ENCODE measurements around the gene SKI. TPM values are rescaled to one million over a fixed set of nuclear protein-coding genes. Genes with fewer than 3 reads are reported as not detected.
A peak's percentile ranks its signal among the peaks of the same experiment; 100 is the strongest.

Gene SKI
- total RNA-seq, 3 donors from 2014 or later: 43.8 to 45.2 (median 44.7) TPM

DNA sequence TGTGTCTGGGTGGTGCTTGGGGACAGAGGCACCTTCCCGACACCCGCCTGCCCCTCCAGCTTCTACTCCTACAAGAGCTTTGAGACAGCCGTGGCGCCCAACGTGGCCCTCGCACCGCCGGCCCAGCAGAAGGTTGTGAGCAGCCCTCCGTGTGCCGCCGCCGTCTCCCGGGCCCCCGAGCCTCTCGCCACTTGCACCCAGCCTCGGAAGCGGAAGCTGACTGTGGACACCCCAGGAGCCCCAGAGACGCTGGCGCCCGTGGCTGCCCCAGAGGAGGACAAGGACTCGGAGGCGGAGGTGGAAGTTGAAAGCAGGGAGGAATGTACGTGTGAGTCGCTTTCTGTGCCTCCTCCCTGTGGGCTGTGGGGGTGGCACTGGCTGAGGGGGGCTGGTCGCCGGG is 75.7 kb downstream of the SKI start:
- Mint-ChIP-seq H3K4me3 (no peak overlapping the region), H3K4me1 (ENCODE audit: low read depth) (peaks cover 34% of the 10 kb centered on the region)

DNA sequence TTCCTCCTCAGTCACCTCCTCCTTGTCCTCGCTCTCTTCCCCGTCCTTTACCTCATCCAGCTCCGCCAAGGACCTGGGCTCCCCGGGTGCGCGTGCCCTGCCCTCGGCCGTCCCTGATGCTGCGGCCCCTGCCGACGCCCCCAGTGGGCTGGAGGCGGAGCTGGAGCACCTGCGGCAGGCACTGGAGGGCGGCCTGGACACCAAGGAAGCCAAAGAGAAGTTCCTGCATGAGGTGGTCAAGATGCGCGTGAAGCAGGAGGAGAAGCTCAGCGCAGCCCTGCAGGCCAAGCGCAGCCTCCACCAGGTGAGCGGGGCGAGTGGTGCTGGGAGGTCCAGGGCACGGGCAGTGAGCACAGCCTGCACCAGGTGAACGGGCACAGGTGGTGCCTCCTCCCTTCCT is 76.2 kb downstream of the SKI start:
- Mint-ChIP-seq H3K4me3 (no peak overlapping the region), H3K36me3 (ENCODE audit: insufficient read depth) (peaks cover 27% of the 10 kb centered on the region), H3K4me1 (ENCODE audit: low read depth) (peaks cover 29% of the 10 kb centered on the region), H3K9me3 (no peaks in the 10 kb centered on the region), H3K27me3 (ENCODE audit: low read depth) (no peaks in the 10 kb centered on the region)
- ATAC-seq: no peak
- DNase-seq: no peak

More for the DNA sequence above, 75.7 kb downstream of the SKI start:
- no peaks in the 10 kb centered on the region for H3K27me3 Mint-ChIP-seq (ENCODE audit: low read depth)
- peaks cover 27% of the 10 kb centered on the region for H3K36me3 Mint-ChIP-seq (ENCODE audit: insufficient read depth)
- ATAC-seq: no peak
- no peak for DNase-seq
- no peaks in the 10 kb centered on the region for H3K9me3 Mint-ChIP-seq

DNA sequence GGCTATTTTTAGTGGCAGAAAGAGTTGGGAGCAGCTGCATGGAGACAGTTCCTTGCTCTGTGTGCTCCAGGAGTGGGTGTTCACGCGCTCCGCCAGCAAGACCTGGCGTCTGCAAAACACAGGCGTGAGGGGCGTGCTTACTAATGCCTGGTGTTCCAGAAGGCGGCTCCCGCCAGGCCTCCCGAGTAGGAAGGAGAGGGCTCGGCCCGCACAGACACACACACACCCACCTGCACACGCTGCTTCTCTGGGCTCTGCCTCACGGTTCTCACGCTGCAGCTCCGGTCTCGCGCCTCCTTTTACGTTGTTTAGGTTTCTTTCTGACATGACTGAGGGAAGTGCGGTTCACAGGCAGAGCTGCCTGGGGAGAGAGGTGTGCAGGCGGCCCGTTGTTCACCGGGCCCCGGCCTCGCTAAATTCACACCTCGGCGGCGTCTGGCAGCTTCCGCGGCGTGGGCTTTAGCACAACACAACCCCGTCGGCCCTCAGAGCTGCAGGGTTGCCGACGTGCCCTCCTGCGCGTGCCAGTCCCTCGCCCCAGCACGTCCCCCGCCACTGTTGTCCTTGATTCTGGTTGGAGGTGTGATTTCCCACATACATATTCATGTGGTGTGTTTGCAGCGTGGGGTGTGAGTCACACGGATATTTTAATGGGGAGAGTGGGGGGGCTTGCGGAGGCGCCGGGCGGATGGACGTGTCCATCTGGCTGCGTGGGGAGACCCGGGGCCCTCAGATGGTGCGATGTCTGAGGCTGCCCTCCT is 77.0 kb downstream of the SKI start:
- H3K36me3 Mint-ChIP-seq (ENCODE audit: insufficient read depth): peaks cover 27% of the 10 kb centered on the region
- no peak for ATAC-seq
- no peak for DNase-seq
- peaks cover 20% of the 10 kb centered on the region for H3K4me1 Mint-ChIP-seq (ENCODE audit: low read depth)
- H3K4me3 Mint-ChIP-seq: no peak overlapping the region
- no peaks in the 10 kb centered on the region for H3K9me3 Mint-ChIP-seq
- no peaks in the 10 kb centered on the region for H3K27me3 Mint-ChIP-seq (ENCODE audit: low read depth)

DNA sequence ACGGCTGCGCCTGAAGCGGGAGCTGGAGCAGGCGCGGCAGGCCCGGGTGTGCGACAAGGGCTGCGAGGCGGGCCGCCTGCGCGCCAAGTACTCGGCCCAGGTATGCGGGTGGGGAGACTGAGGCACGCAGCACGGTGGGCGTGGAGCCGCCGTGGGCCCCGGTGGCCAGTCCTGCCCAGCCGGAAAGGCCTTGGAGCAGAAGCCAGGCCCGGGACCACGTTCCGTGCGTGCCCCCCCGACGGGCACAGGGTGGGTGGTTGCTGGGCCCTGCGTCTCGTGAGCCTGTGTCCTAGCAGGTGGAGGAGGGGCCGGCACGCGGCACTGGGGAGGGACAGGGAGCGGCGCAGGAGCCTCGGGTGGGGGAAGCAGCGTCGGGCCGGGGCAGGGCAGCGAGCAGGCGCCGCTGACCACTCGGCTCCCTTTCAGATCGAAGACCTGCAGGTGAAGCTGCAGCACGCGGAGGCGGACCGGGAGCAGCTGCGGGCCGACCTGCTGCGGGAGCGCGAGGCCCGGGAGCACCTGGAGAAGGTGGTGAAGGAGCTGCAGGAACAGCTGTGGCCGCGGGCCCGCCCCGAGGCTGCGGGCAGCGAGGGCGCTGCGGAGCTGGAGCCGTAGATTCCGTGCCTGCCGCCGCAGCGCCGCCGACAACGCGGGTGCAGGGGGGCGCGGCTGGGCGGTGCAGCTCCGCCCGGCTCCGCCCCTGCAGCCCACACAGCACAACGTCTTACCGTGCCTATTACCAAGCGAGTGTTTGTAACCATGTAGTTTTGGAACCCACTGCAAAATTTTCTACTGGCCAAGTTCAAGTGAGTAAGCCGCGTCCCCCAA is 78.2 kb downstream of the SKI start:
- ATAC-seq (no peak), DNase-seq (no peak)
- no peak overlapping the region for H3K4me3 Mint-ChIP-seq
- H3K27me3 Mint-ChIP-seq (ENCODE audit: low read depth): no peaks in the 10 kb centered on the region
- no peaks in the 10 kb centered on the region for H3K9me3 Mint-ChIP-seq
- H3K4me1 Mint-ChIP-seq (ENCODE audit: low read depth): peaks cover 12% of the 10 kb centered on the region
- peaks cover 27% of the 10 kb centered on the region for H3K36me3 Mint-ChIP-seq (ENCODE audit: insufficient read depth)

DNA sequence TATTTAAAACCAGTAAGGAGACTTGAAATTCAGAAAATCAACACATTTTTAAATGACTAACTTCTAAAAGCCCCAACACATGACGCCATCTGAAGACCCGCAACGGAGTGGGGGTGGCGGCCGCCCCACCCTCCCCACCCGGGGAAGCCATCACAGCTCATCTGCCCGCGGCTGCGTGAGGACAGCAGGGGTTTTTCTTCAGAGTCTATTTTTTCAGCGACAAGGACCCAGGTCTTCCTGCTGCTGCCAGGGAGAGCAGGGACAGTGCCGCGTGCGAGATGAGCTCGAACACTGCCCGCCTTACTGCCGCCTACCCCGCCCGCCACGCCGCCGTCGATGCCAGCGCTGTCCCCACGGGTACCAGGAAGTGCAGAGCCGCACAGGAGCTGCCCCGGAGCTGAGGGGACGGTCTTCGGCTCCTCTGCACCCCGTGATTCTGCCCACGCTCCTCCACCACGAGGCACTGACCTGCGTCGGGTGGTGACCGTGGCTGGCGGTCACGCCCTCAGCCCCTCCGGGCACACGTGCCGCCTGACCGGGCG is 79.0 kb downstream of the SKI start:
- peaks cover 6% of the 10 kb centered on the region for H3K4me1 Mint-ChIP-seq (ENCODE audit: low read depth)
- H3K4me3 Mint-ChIP-seq: no peak overlapping the region
- H3K36me3 Mint-ChIP-seq (ENCODE audit: insufficient read depth): peaks cover 27% of the 10 kb centered on the region
- DNase-seq (no peak), ATAC-seq (no peak)
- H3K9me3 Mint-ChIP-seq: no peaks in the 10 kb centered on the region
- no peaks in the 10 kb centered on the region for H3K27me3 Mint-ChIP-seq (ENCODE audit: low read depth)

DNA sequence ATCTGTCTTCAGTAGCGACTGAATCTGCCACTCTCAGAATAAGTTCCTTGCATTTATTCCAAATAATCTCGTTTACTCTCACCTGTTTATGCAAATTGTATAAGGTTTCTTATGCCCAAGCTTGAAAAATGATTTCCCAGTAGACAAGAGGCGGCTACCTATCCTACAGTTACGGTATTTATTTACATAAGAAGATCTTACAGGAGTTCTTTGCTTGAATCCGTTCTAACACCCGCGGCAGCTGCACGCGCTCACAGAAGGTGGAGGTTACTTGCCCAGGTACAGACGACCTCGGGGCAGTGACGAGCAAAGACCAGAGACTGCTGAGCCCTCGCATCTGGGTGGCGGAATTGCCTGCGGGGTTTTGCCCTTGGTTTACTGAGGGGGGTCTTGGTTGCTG is 79.9 kb downstream of the SKI start:
- Mint-ChIP-seq H3K4me3 (no peak overlapping the region), H3K9me3 (no peaks in the 10 kb centered on the region), H3K27me3 (ENCODE audit: low read depth) (no peaks in the 10 kb centered on the region), H3K36me3 (ENCODE audit: insufficient read depth) (peaks cover 27% of the 10 kb centered on the region), H3K4me1 (ENCODE audit: low read depth) (peaks cover 2% of the 10 kb centered on the region)
- no peak for DNase-seq
- no peak for ATAC-seq

DNA sequence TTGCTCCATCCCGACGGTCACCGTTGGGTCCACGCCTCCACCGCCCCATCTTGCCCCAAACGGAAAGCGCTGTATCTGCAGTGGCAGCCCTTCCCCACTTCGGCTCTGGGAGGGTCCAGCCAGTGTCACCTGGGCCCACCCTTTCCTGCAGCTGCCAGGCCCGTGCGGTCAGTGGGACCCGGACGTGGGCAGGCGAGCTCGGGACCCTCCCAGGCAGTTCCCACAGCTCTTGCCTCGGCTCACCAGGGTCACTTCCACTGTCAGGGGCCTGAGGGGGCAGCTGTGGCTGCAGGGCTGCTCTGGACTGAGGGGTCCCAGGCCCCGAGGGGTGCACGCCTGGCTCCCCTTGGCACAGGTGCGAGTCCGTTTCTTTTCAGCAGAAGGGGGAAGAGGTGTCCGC is 80.7 kb downstream of the SKI start:
- Mint-ChIP-seq H3K27me3 (ENCODE audit: low read depth) (no peaks in the 10 kb centered on the region), H3K9me3 (no peaks in the 10 kb centered on the region), H3K4me3 (no peak overlapping the region), H3K36me3 (ENCODE audit: insufficient read depth) (peaks cover 27% of the 10 kb centered on the region), H3K4me1 (ENCODE audit: low read depth) (peaks cover 6% of the 10 kb centered on the region)
- no peak for DNase-seq
- no peak for ATAC-seq

DNA sequence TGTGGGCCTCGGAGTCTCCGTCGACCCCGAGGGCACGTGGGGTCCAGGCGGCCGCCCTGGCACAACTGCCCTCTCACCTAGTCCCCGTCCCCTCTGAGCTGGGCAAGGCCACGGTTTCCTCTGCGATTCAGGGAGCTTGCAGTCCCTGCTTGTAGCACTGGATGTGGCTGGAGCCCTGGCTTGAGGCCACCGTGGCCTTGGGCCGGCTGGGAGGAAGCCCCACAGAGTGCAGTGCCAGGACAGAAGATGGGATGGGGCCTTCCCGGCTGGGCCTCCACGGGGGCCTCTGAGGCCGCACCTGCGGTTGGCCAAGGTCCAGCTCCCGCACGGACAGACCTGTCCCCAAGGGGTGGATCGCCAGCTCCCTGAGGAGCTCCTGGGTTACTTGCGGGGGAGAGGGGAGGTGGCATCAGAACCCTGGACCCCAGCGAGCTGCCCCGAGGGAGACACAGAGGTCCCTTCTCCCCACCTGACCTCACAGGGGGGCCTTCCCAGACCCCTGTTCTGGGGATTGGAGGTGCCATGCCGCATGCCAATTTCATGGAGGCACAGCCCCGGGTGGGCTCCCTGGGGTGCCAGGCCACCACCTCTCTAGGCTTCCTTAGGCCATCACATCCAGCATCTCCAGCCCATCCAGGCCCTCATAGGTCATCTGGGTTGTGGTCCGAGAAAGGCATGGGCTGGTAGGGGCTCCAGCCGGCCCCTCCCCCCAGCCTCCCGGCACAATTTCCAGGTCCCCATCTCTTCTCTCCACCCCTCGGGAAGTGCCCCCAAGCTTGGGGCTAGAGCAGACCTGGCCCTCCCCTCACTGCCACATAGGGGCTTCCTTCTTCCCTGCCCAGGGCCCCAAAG is 82.4 kb downstream of the SKI start:
- Mint-ChIP-seq H3K4me3 (no peak overlapping the region), H3K9me3 (no peaks in the 10 kb centered on the region), H3K36me3 (ENCODE audit: insufficient read depth) (peaks cover 18% of the 10 kb centered on the region), H3K4me1 (ENCODE audit: low read depth) (peaks cover 9% of the 10 kb centered on the region), H3K27me3 (ENCODE audit: low read depth) (no peaks in the 10 kb centered on the region)
- DNase-seq (no peak), ATAC-seq (no peak)

DNA sequence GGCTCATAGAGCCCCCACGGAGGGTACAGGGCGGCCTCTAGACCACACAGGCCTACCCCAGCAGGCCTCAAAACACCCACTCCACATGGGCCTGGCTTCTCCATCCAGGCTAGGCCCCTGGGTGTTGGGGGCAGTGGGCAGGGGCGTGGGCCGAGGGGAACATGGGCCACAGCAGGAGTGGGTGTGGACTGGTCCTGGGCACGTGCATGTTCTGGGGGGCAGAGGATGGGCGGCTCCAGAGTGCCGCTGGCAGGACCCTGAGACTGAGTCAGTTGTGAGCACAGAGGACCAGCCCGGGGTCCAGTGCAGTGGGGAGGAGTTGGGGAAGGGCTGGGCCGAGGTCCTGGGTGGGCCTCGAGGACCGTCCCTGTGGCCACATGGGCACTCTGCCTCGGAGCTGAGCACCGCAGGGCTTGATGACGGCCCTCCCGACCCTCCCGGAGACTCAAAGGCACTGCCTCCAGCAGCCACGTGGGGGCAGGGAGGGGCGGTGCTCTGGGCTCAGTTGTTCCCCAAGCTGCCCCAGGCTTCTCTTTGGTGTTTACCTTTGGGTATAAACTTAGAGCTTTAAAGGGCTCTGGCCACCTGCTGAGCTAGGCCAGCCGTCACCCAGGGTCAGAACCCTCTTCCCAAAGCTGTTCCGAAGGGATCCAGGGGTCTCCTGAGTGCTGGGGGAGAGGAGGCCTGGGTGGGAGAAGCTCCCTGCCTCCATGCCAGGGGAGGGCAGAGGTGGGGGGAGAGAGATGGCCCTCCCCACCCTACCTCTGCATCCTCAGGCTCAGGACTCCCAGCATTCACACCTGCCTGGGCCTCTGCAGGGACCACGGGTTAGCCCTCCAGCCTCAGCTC is 83.3 kb downstream of the SKI start:
- peaks cover 15% of the 10 kb centered on the region for H3K36me3 Mint-ChIP-seq (ENCODE audit: insufficient read depth)
- H3K9me3 Mint-ChIP-seq: no peaks in the 10 kb centered on the region
- DNase-seq: peak; percentile 51
- peaks cover 11% of the 10 kb centered on the region for H3K4me1 Mint-ChIP-seq (ENCODE audit: low read depth)
- ATAC-seq: peak; percentile 52 to 65
- no peaks in the 10 kb centered on the region for H3K27me3 Mint-ChIP-seq (ENCODE audit: low read depth)
- H3K4me3 Mint-ChIP-seq: no peak overlapping the region

DNA sequence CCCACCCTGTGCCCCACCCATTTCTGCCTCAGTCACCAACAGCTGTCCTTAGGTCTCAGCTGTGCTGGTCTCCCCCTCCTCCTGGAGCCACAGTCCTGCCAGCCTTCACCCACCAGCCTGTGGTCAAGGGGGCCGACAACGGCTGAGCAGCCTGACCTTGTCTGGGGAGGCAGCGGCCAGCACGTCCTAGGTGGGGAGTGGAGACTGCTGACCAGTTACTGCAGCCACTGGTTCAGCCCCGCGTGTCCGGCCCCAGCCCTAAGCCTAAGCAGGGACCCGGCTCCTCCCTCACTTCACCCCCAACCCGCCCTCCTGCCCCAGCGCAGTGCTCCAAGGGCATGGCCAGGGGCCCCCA is 84.0 kb downstream of the SKI start:
- DNase-seq: no peak
- no peaks in the 10 kb centered on the region for H3K9me3 Mint-ChIP-seq
- no peak for ATAC-seq
- peaks cover 12% of the 10 kb centered on the region for H3K36me3 Mint-ChIP-seq (ENCODE audit: insufficient read depth)
- peaks cover 13% of the 10 kb centered on the region for H3K4me1 Mint-ChIP-seq (ENCODE audit: low read depth)
- no peaks in the 10 kb centered on the region for H3K27me3 Mint-ChIP-seq (ENCODE audit: low read depth)
- H3K4me3 Mint-ChIP-seq: no peak overlapping the region

DNA sequence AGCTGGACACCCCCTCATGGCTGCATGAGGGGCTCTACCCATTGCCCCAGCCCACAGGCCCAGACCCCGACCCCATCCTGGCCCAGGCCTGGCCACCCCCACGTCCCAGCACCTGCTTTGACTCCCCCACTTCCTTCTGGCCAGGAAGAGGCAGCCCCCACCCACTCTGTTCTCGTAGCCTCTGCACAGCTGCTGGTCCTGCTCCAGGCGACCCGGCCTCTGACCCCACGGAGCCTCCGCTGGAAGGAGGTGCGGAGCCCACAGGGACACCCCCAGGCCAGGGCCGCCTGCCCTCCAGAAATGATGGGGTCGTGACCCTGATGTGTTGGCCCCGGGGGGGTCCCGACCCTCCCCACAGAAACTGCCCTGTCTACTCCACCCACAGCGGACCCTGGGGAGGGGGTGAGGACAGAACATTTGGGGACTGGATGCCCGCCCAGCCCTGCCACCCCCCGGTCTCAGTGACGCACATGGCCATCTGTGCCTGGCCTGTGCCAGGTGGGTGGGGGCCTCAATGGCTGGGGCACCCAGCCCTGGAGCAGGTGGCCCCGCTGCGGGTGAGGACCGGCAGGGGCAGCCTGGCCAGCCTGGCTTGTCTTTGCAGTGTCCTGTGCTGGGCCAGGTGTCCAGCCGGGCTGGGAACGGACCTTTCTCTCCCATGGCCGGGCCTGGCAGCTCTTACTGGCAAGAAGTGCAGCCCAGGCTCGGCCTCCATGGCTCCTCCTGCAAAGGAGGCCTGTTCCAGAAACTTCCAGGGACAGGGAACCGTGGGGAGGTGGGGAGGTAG is 84.6 kb downstream of the SKI start:
- no peaks in the 10 kb centered on the region for H3K27me3 Mint-ChIP-seq (ENCODE audit: low read depth)
- no peaks in the 10 kb centered on the region for H3K9me3 Mint-ChIP-seq
- peaks cover 10% of the 10 kb centered on the region for H3K36me3 Mint-ChIP-seq (ENCODE audit: insufficient read depth)
- H3K4me1 Mint-ChIP-seq (ENCODE audit: low read depth): peaks cover 13% of the 10 kb centered on the region
- DNase-seq (no peak), ATAC-seq (no peak)
- H3K4me3 Mint-ChIP-seq: no peak overlapping the region

DNA sequence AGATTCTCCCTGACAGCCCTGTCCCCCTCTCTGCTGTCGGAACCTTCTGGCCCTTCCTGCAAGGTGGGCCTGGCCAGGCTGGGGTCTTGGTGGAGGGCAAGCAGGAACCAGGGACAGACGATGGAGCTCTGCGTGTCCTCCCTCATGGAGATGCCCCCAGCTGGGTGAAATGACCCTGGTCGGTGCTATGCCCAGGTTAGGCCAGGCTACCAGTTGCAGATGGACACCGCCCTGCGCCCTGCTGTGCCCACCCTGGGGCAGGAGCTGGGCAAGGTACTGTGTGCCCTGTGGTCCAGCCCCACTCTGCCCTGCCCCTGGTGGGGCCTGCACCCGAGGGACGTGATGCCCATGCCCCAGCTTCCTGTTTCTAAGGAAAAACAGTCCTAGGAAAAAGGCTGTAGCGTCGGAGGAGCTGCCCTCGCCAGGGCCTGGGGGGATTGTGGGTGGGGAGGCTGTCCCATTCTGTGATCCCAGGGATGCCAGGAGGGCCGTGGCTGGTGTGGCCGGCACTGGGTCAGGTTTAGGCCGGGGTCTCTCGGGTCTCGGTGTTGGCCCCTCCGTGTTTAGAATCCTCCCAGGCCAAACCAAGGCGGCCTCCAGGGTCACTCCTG is 85.6 kb downstream of the SKI start:
- ATAC-seq (no peak), DNase-seq (no peak)
- Mint-ChIP-seq H3K27me3 (ENCODE audit: low read depth) (no peaks in the 10 kb centered on the region), H3K4me3 (peak overlapping the region; percentile 35), H3K9me3 (no peaks in the 10 kb centered on the region), H3K4me1 (ENCODE audit: low read depth) (peaks cover 13% of the 10 kb centered on the region), H3K36me3 (ENCODE audit: insufficient read depth) (no peaks in the 10 kb centered on the region)
